Measurements from ENCODE around the gene ZNF648.

ZNF648 gene

GRCh38 chr1:182093781-182094180 lies 32.3 kb upstream of the ZNF648 start:
- Histone ChIP-seq H3K27ac (no peak overlapping the region), H3K4me3 (IDR thresholded peaks at IDR 0.05; ENCODE audit: insufficient read depth, low read depth, low read length) (no peak overlapping the region), H3K36me3 (ENCODE audit: insufficient read depth) (no peaks in the 10 kb centered on the region), H3K79me2 (ENCODE audit: insufficient read depth, low read depth) (no peaks in the 10 kb centered on the region), H2AFZ (ENCODE audit: low read depth) (no peak overlapping the region), H3K27me3 (ENCODE audit: insufficient read depth, low read depth) (no peaks in the 10 kb centered on the region), H3K4me2 (no peak overlapping the region), H4K20me1 (ENCODE audit: insufficient read depth) (no peaks in the 10 kb centered on the region), H3K4me1 (ENCODE audit: low read depth, poor library complexity, severe bottlenecking) (no peaks in the 10 kb centered on the region), H3K9ac (no peak overlapping the region)
- TF ChIP-seq CTCF (conservative IDR thresholded peaks at IDR 0.05; ENCODE audit: low read depth, low read length): no peak

- Histone ChIP-seq H3K79me2 (ENCODE audit: insufficient read depth, low read depth) (no peaks in the 10 kb centered on the region), H3K9ac (no peak overlapping the region), H2AFZ (ENCODE audit: low read depth) (no peak overlapping the region), H3K4me1 (ENCODE audit: low read depth, poor library complexity, severe bottlenecking) (no peaks in the 10 kb centered on the region), H3K4me3 (IDR thresholded peaks at IDR 0.05; ENCODE audit: insufficient read depth, low read depth, low read length) (no peak overlapping the region), H3K27ac (no peak overlapping the region), H3K27me3 (ENCODE audit: insufficient read depth, low read depth) (no peaks in the 10 kb centered on the region), H3K36me3 (ENCODE audit: insufficient read depth) (no peaks in the 10 kb centered on the region), H4K20me1 (ENCODE audit: insufficient read depth) (no peaks in the 10 kb centered on the region), H3K4me2 (no peak overlapping the region)
- no peak for TF ChIP-seq CTCF (conservative IDR thresholded peaks at IDR 0.05; ENCODE audit: low read depth, low read length)
These were observed 30.8 kb upstream of the ZNF648 start for GRCh38 chr1:182092336-182092735.

- no peaks in the 10 kb centered on the region for H3K27me3 ChIP-seq (ENCODE audit: insufficient read depth, low read depth)
- no peaks in the 10 kb centered on the region for H3K36me3 ChIP-seq (ENCODE audit: insufficient read depth)
- no peak overlapping the region for H2AFZ ChIP-seq (ENCODE audit: low read depth)
- no peak overlapping the region for H3K4me2 ChIP-seq
- no peak for TF ChIP-seq CTCF (conservative IDR thresholded peaks at IDR 0.05; ENCODE audit: low read depth, low read length)
- no peaks in the 10 kb centered on the region for H3K4me1 ChIP-seq (ENCODE audit: low read depth, poor library complexity, severe bottlenecking)
- no peaks in the 10 kb centered on the region for H4K20me1 ChIP-seq (ENCODE audit: insufficient read depth)
- H3K9ac ChIP-seq: no peak overlapping the region
- no peak overlapping the region for H3K4me3 ChIP-seq (IDR thresholded peaks at IDR 0.05; ENCODE audit: insufficient read depth, low read depth, low read length)
- H3K27ac ChIP-seq: no peak overlapping the region
- no peaks in the 10 kb centered on the region for H3K79me2 ChIP-seq (ENCODE audit: insufficient read depth, low read depth)
These were observed 29.6 kb upstream of the ZNF648 start for GRCh38 chr1:182091083-182091482.

GRCh38 chr1:182087719-182088350 lies 26.3 kb upstream of the ZNF648 start:
- TF ChIP-seq CTCF (conservative IDR thresholded peaks at IDR 0.05; ENCODE audit: low read depth, low read length): no peak
- Histone ChIP-seq H4K20me1 (ENCODE audit: insufficient read depth) (no peaks in the 10 kb centered on the region), H3K79me2 (ENCODE audit: insufficient read depth, low read depth) (no peaks in the 10 kb centered on the region), H3K36me3 (ENCODE audit: insufficient read depth) (no peaks in the 10 kb centered on the region), H3K4me2 (no peak overlapping the region), H3K4me1 (ENCODE audit: low read depth, poor library complexity, severe bottlenecking) (peaks cover 7% of the 10 kb centered on the region), H2AFZ (ENCODE audit: low read depth) (no peak overlapping the region), H3K27me3 (ENCODE audit: insufficient read depth, low read depth) (no peaks in the 10 kb centered on the region), H3K4me3 (IDR thresholded peaks at IDR 0.05; ENCODE audit: insufficient read depth, low read depth, low read length) (no peak overlapping the region), H3K27ac (no peak overlapping the region), H3K9ac (no peak overlapping the region)
